Upper lobe of right lung (tissue), 1 donor: ENCODE measurements around the gene KBTBD8. TPM values are rescaled to one million over a fixed set of nuclear protein-coding genes. Genes with fewer than 3 reads are reported as not detected.

Experiments used
- ATAC-seq: fragments of 200-7000 bp; cut with Tn5 transposase; one replicate; pipeline ENCODE4 v1.9.1; 2020; ENCODE audit warnings: mild to moderate bottlenecking, moderate library complexity
- DNase-seq: peaks from one replicate; pipeline ENCODE4 v3.0.0-alpha.2; 2020
- H3K27ac ChIP-seq: fragments of 200-600 bp; one replicate; pipeline ENCODE4 v1.8.0; 2022
- H3K27me3 ChIP-seq: fragments of 200-600 bp; one replicate; pipeline ENCODE4 v1.8.0; 2022; ENCODE audit warnings: mild to moderate bottlenecking
- H3K36me3 ChIP-seq: fragments of 200-600 bp; one replicate; pipeline ENCODE4 v1.8.0; 2022
- H3K4me1 ChIP-seq: fragments of 200-600 bp; one replicate; pipeline ENCODE4 v1.8.0; 2022
- H3K4me3 ChIP-seq: fragments of 200-600 bp; one replicate; pipeline ENCODE4 v1.8.0; 2022; ENCODE audit warnings: mild to moderate bottlenecking
- H3K9me3 ChIP-seq: fragments of 200-600 bp; one replicate; pipeline ENCODE4 v1.8.0; 2022
- intact Hi-C: fragments of 100-400 bp; cut with DNase I; formaldehyde crosslinking; loops from one replicate; pipeline ENCODE4 v1.11.0; 2022
- total RNA-seq: library from RNA; stranded (reverse); fragmentation: NEBNext Ultra II Directional; extraction: Animal tissue kit (Norgen Biotek cat#: 25700); gene quantifications from one replicate; pipeline ENCODE4 v1.2.1, GENCODE V29; 2021
- TF ChIP-seq, protein P1 (sequence below): fragments of 200-600 bp; IDR thresholded peaks from one replicate; pipeline ENCODE4 v1.8.0; 2022; ENCODE audit warnings: antibody characterized with exemption
- donor health status: DM: no; HTN: yes; CAD: no; lungs with severe emphysema.

KBTBD8 gene
- total RNA-seq, 1 donor from 2014 or later, result 6.0 TPM

DNA sequence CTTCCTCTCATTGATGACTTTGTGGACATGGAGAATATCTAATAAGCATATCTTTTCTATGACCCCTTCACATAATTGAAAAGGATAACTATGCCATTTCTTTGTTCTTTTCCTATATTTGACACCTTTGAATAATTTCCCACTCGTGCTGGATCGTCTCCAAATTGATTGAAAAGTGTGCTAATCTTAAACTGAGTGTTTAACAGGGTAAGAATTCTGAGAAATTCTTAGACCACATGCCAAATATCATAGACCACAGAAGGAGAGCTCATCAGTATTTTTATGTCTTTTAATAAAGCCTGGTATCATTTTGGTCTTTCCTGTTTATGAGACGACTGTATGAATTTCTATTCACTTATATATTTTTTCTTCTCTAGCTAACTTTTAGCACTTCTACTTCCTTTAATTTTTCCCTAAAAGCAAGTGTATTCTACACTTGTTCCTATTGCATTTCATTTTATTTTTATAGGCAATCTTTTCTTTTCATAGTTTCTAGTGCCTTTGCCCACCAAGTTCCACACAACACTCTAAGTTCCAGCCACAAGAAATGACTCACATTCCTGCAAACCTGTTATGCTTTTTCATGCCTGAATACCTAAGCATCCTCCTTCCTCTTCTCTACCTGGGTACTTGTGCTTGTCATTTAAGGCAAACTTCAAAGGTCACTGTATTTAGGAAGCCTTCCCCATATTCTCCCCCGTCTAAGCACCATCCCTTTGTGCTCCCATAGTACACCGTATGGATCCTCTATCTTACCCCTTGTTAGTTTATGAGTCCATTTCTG lies 30.1 kb downstream of the KBTBD8 start:
- Histone ChIP-seq H3K27me3 (no peaks in the 10 kb centered on the region), H3K4me3 (no peak overlapping the region), H3K9me3 (no peaks in the 10 kb centered on the region), H3K4me1 (no peaks in the 10 kb centered on the region), H3K27ac (no peak overlapping the region), H3K36me3 (no peaks in the 10 kb centered on the region)
- TF ChIP-seq, protein P1, sequence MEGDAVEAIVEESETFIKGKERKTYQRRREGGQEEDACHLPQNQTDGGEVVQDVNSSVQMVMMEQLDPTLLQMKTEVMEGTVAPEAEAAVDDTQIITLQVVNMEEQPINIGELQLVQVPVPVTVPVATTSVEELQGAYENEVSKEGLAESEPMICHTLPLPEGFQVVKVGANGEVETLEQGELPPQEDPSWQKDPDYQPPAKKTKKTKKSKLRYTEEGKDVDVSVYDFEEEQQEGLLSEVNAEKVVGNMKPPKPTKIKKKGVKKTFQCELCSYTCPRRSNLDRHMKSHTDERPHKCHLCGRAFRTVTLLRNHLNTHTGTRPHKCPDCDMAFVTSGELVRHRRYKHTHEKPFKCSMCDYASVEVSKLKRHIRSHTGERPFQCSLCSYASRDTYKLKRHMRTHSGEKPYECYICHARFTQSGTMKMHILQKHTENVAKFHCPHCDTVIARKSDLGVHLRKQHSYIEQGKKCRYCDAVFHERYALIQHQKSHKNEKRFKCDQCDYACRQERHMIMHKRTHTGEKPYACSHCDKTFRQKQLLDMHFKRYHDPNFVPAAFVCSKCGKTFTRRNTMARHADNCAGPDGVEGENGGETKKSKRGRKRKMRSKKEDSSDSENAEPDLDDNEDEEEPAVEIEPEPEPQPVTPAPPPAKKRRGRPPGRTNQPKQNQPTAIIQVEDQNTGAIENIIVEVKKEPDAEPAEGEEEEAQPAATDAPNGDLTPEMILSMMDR, result no peak
- ATAC-seq (no peak), DNase-seq (no peak)
- intact Hi-C loops, result no loop called here

DNA sequence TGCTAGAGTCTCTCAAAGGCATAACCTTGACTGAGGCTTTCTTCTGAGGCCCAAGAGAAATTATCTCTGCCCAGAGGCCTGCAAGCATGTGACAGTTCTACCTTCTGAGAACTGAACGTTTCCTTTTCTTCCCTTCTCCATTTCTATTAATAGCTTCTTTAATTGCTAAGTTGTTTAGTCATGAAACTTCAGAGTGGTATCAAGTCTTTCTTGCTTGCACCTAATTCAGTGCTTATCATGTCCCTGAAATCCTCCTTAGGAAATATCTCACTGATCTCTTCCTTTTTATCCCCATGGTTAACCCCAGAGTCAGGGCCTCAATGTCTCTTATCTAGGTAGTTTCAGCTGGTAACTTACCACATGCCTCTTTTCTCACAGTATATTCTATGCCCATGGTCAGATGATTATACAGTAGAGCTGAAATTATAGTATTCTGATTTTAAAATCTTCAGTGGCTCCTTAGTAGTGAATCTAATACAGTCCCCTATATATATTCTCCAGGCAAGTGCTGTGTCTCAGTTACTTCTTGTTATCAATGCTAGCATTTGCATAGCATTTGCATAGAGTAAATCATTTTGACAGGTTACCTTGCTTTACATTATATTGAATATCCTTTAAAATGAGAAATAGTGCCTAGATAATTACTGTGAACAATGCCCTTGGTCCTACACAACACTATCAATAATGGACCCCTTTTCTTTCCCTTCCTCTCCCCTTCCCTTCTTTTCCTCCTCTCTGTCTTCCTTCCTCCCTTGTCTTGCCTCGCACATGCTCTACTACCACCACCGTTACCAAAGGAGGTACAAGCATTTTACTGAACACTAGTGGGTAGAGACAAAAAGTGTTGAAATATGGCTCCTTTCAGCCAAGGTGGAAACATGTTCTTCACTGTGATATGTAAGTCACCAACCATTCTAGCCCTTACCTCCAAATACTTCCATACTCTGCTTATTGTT lies 33.0 kb downstream of the KBTBD8 start:
- no peaks in the 10 kb centered on the region for H3K4me1 ChIP-seq
- no peak for DNase-seq
- no peak for ATAC-seq
- no peaks in the 10 kb centered on the region for H3K9me3 ChIP-seq
- H3K27me3 ChIP-seq, result no peaks in the 10 kb centered on the region
- H3K4me3 ChIP-seq, result no peak overlapping the region
- no peak overlapping the region for H3K27ac ChIP-seq
- no peaks in the 10 kb centered on the region for H3K36me3 ChIP-seq
- intact Hi-C loops, result no loop called here
- TF ChIP-seq, protein P1, result no peak

DNA sequence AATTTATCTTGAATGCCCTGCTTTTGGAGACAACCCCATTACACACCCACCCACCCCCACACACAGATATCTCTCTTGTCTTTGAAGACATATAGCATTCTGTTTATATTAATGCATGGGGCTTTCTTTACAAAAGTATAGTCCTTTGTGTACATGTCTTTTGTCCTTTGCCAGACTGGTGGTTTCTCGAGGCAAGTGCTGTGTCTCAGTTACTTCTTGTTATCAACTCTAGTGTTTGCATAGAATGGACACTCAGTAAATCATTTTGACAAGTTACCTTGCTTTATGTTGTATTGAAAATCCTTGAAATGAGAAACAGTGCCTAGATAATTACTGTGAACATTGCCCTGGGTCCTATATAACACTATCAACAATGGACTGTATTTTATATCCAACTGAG lies 33.9 kb downstream of the KBTBD8 start:
- no peaks in the 10 kb centered on the region for H3K4me1 ChIP-seq
- intact Hi-C loops, result no loop called here
- TF ChIP-seq, protein P1, result no peak
- DNase-seq (no peak), ATAC-seq (no peak)
- H3K9me3 ChIP-seq, result no peaks in the 10 kb centered on the region
- H3K27ac ChIP-seq, result no peak overlapping the region
- H3K27me3 ChIP-seq, result no peaks in the 10 kb centered on the region
- no peaks in the 10 kb centered on the region for H3K36me3 ChIP-seq
- H3K4me3 ChIP-seq, result no peak overlapping the region

DNA sequence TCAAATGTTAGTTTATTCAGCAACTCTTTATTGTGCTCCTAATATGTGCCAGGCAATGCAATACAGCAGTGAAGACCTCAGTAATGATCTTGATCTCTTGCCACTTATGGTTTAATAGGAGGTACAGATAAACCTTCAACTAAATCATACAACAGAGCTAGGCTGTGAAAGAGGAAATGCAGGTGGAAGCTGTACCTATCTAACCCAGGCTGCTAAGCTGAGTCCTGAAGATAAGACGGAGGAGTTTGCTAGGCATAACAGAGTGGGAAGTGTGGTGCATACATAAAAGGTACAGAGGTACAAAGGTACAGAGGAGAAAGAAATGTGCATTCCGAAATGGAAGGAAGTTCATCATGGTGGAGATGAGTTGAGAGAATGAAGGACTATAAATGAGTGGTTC lies 35.0 kb downstream of the KBTBD8 start:
- DNase-seq (no peak), ATAC-seq (no peak)
- no peaks in the 10 kb centered on the region for H3K4me1 ChIP-seq
- no peaks in the 10 kb centered on the region for H3K27me3 ChIP-seq
- H3K9me3 ChIP-seq, result no peaks in the 10 kb centered on the region
- H3K27ac ChIP-seq, result no peak overlapping the region
- no peak overlapping the region for H3K4me3 ChIP-seq
- H3K36me3 ChIP-seq, result no peaks in the 10 kb centered on the region
- TF ChIP-seq, protein P1, result no peak
- intact Hi-C loops, result no loop called here

DNA sequence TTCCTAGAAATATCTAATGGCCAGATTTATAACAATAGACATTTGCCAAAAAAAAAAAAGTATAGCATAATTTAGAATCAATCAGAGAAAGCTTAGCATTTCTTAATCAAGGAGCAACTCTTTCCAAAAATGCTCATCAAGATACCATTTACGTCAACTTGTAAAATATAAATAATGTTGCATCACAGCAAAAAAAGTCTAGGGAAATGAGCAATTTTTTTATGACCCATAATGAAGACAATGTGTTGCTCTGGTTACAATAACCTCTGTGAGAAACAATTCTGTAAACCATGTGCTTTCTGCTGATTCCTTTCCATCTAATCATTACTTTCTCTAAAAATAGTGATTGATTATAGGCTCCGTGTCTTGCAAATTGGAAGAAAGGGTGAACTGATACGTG lies 36.3 kb downstream of the KBTBD8 start:
- H3K36me3 ChIP-seq, result no peaks in the 10 kb centered on the region
- TF ChIP-seq, protein P1, result no peak
- H3K4me1 ChIP-seq, result no peaks in the 10 kb centered on the region
- ATAC-seq (no peak), DNase-seq (no peak)
- H3K27me3 ChIP-seq, result no peaks in the 10 kb centered on the region
- H3K4me3 ChIP-seq, result no peak overlapping the region
- H3K9me3 ChIP-seq, result no peaks in the 10 kb centered on the region
- H3K27ac ChIP-seq, result no peak overlapping the region
- intact Hi-C loops, result no loop called here
